Breast epithelium (tissue), 4 donors: Measurements from ENCODE around the gene RTEL1. TPM values are rescaled to one million over a fixed set of nuclear protein-coding genes. Genes with fewer than 3 reads are reported as not detected.

ENCODE experiments used
- DNase-seq, 2 donors: peaks; one replicate each; pipeline ENCODE4 v3.0.0-alpha.2; 2019; ENCODE audit warnings: low spot score in 2 of 2
- H3K27ac ChIP-seq, 2 donors: fragments of 200-600 bp; sonication (generic) in 1 of 2; one replicate each; pipeline ENCODE4 v1.5.1; 2016 to 2019; ENCODE audit warnings: mild to moderate bottlenecking in 1 of 2
- H3K27me3 ChIP-seq, 2 donors: fragments of 200-600 bp; sonication (generic) in 1 of 2; one replicate each; pipeline versions ENCODE4 v1.5.1 to v1.6.0; 2017 to 2019; ENCODE audit warnings: control low read depth in 1 of 2, mild to moderate bottlenecking in 1 of 2
- H3K36me3 ChIP-seq: fragments of 200-600 bp; one replicate; pipeline ENCODE4 v1.5.1; 2019
- H3K4me1 ChIP-seq, 2 donors: fragments of 200-600 bp; sonication (generic); one replicate each; pipeline ENCODE4 v1.5.1; 2016 to 2019; ENCODE audit warnings: control low read depth in 1 of 2
- H3K4me3 ChIP-seq, 3 donors: fragments of 200-600 bp; sonication (generic); 1 replicate in 2 of 3; 2 replicates in 1 of 3; pipeline ENCODE4 v1.5.1; 2016 to 2019; ENCODE audit warnings: mild to moderate bottlenecking in 3 of 3, moderate library complexity in 2 of 3
- H3K9me3 ChIP-seq, 2 donors: fragments of 200-600 bp; sonication (generic) in 1 of 2; one replicate each; pipeline ENCODE4 v1.5.1; 2016 to 2019; ENCODE audit warnings: control low read depth in 1 of 2
- POLR2A ChIP-seq: fragments of 450-650 bp; IDR thresholded peaks from one replicate; pipeline ENCODE4 v1.6.1; 2016; ENCODE audit warnings: antibody characterized with exemption, mild to moderate bottlenecking, moderate library complexity
- POLR2AphosphoS5 ChIP-seq, 3 donors: sonication (generic); formaldehyde crosslinking; IDR thresholded peaks; one replicate each; pipeline ENCODE4 v1.6.1; 2017; ENCODE audit warnings: antibody characterized with exemption in 3 of 3
- intact Hi-C: fragments of 100-400 bp; cut with DNase I; formaldehyde crosslinking; loops from one replicate; pipeline ENCODE4 v1.15.1; 2023; ENCODE audit warnings: low total_unique reads
- total RNA-seq, 3 donors: library from RNA; depleted of rRNA; stranded (reverse); fragments of >200 nt; gene quantifications; one replicate each; pipeline ENCODE4 v1.1.0, GENCODE V29; 2016
- TF ChIP-seq, protein P1 (sequence below), 3 donors: fragments of 450-650 bp; IDR thresholded peaks; one replicate each; pipeline ENCODE4 v1.5.1; 2016 to 2017; ENCODE audit warnings: antibody characterized with exemption in 3 of 3, mild to moderate bottlenecking in 3 of 3, moderate library complexity in 3 of 3

Gene RTEL1
- total RNA-seq, 3 donors from 2014 or later, result 12.5 to 22.3 (median 15.1) TPM

DNA sequence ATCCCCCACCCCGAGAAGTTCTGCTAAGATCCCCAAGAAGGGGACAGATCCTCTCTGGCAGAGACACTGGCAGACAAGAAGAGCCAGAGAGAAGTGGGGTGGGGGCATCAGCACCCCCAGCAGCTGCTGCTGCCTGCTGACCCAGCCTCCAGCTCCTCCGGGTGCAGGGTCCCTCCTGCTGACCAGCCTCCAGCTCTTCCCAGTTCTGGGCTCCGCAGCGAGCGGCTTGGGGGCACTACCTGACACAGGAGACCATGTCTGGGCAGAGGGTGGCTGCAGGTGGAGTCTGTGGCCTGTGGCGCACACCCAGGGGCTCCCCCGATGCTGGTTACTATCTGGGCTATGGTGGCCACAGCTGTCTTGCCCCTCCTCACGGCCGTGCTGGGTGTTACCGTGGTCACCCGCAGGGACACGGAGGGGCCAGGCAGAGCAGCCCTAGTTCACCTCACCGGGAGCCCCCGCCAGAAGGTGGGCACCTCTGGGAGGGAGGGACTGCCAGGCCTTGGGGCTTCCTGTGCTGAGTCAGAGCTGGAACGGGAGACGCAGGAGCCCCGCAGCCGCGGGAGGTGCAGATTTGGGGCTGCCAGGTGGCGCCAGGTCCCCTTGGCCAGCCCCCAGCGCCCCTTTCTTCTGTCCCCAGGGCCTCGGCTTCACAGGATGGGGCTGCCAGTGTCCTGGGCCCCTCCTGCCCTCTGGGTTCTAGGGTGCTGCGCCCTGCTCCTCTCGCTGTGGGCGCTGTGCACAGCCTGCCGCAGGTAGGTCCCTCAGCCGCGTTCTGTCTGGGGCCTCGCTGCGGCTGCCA lies 79.0 kb downstream of the RTEL1 start:
- DNase-seq, result no peak
- Histone ChIP-seq H3K27ac (peak overlapping the region in 1 of 2 donors; percentile 7), H3K9me3 (no peaks in the 10 kb centered on the region), H3K4me3 (peak overlapping the region; percentile 9 to 89 (median 40)), H3K27me3 (no peaks in the 10 kb centered on the region), H3K4me1 (peaks cover 26 to 27% of the 10 kb centered on the region in 2 donors), H3K36me3 (no peaks in the 10 kb centered on the region)
- TF ChIP-seq, protein P1, sequence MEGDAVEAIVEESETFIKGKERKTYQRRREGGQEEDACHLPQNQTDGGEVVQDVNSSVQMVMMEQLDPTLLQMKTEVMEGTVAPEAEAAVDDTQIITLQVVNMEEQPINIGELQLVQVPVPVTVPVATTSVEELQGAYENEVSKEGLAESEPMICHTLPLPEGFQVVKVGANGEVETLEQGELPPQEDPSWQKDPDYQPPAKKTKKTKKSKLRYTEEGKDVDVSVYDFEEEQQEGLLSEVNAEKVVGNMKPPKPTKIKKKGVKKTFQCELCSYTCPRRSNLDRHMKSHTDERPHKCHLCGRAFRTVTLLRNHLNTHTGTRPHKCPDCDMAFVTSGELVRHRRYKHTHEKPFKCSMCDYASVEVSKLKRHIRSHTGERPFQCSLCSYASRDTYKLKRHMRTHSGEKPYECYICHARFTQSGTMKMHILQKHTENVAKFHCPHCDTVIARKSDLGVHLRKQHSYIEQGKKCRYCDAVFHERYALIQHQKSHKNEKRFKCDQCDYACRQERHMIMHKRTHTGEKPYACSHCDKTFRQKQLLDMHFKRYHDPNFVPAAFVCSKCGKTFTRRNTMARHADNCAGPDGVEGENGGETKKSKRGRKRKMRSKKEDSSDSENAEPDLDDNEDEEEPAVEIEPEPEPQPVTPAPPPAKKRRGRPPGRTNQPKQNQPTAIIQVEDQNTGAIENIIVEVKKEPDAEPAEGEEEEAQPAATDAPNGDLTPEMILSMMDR (IDR thresholded peaks at IDR 0.05), result no peak
- TF ChIP-seq POLR2AphosphoS5 (IDR thresholded peaks at IDR 0.05) (no peak), POLR2A (no peak)
- intact Hi-C loops, result no loop called here

DNA sequence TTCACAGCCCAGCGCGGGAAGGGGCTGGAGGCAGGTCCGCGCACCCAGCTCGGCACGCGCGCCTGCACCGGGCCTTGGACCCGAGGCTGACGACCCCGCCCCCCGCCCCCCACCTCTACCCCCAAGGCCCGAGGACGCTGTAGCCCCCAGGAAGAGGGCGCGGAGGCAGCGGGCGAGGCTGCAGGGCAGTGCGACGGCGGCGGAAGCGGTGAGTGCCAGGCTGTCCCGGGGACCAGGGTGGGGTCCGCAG lies 79.5 kb downstream of the RTEL1 start:
- Histone ChIP-seq H3K36me3 (no peaks in the 10 kb centered on the region), H3K9me3 (no peaks in the 10 kb centered on the region), H3K4me1 (peaks cover 26 to 31% of the 10 kb centered on the region in 2 donors), H3K4me3 (peak overlapping the region; percentile 9 to 89 (median 40)), H3K27me3 (no peaks in the 10 kb centered on the region), H3K27ac (no peak overlapping the region)
- intact Hi-C loops, result no loop called here
- TF ChIP-seq POLR2AphosphoS5 (IDR thresholded peaks at IDR 0.05) (no peak), POLR2A (no peak)
- TF ChIP-seq, protein P1 (IDR thresholded peaks at IDR 0.05), result no peak
- DNase-seq, result no peak

DNA sequence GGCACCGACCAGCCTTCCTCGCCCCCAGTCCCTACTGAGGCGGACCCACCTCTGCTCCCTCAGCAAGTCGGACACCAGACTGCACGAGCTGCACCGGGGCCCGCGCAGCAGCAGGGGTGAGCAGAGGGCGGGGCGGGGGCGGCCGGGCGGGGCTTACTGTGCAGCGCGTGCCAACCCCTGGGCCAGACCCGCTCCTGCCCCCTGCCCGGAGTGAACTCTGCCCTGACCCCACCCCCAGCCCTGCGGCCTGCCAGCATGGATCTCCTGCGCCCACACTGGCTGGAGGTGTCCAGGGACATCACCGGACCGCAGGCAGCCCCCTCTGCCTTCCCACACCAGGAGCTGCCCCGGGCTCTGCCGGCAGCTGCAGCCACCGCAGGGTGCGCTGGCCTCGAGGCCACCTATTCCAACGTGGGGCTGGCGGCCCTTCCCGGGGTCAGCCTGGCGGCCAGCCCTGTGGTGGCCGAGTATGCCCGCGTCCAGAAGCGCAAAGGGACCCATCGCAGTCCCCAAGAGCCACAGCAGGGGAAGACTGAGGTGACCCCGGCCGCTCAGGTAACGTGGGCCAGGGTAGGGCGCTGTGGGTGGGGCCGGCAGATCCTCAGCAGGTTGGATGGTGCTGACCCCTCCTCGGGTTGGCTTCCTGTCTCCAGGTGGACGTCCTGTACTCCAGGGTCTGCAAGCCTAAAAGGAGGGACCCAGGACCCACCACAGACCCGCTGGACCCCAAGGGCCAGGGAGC lies 80.0 kb downstream of the RTEL1 start:
- Histone ChIP-seq H3K36me3 (no peaks in the 10 kb centered on the region), H3K9me3 (no peaks in the 10 kb centered on the region), H3K27me3 (no peaks in the 10 kb centered on the region), H3K4me3 (peak overlapping the region; percentile 9 to 89 (median 57)), H3K27ac (peak overlapping the region; percentile 79 to 93), H3K4me1 (peaks cover 26 to 31% of the 10 kb centered on the region in 2 donors)
- TF ChIP-seq, protein P1 (IDR thresholded peaks at IDR 0.05), result no peak
- TF ChIP-seq POLR2AphosphoS5 (IDR thresholded peaks at IDR 0.05) (no peak), POLR2A (no peak)
- DNase-seq, result no peak
- intact Hi-C loops, result no loop called here

DNA sequence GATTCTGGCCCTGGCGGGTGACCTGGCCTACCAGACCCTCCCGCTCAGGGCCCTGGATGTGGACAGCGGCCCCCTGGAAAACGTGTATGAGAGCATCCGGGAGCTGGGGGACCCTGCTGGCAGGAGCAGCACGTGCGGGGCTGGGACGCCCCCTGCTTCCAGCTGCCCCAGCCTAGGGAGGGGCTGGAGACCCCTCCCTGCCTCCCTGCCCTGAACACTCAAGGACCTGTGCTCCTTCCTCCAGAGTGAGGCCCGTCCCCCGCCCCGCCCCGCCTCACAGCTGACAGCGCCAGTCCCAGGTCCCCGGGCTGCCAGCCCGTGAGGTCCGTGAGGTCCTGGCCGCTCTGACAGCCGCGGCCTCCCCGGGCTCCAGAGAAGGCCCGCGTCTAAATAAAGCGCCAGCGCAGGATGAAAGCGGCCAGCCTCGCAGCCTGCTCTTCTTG lies 80.6 kb downstream of the RTEL1 start:
- H3K4me1 ChIP-seq, result peaks cover 26 to 31% of the 10 kb centered on the region in 2 donors
- no peaks in the 10 kb centered on the region for H3K27me3 ChIP-seq
- intact Hi-C loops, result no loop called here
- H3K27ac ChIP-seq, result peak overlapping the region; percentile 79 to 93
- DNase-seq, result peak in 1 of 2 donors; percentile 82
- H3K9me3 ChIP-seq, result no peaks in the 10 kb centered on the region
- TF ChIP-seq, protein P1 (IDR thresholded peaks at IDR 0.05), result no peak
- TF ChIP-seq POLR2AphosphoS5 (IDR thresholded peaks at IDR 0.05), result no peak
- TF ChIP-seq POLR2A, result no peak
- no peaks in the 10 kb centered on the region for H3K36me3 ChIP-seq
- peak overlapping the region; percentile 51 to 89 (median 57) for H3K4me3 ChIP-seq
